K562 (cell line): ENCODE results near the gene CHRND. TPM values are rescaled to one million over a fixed set of nuclear protein-coding genes. Genes with fewer than 3 reads are reported as not detected.

Experiments used
- ATAC-seq: fragments of 200-7000 bp; cut with Tn5 transposase; 3 replicates; pipeline ENCODE4 v1.9.1; 2020; ENCODE audit warnings: moderate library complexity
- BruUV-seq: library from RNA; stranded (reverse); fragments of 400-500 nt; replicated peaks from 2 replicates; lab custom pipeline; 2021; lab: Mats Ljungman, UMichigan
- CTCF ChIA-PET: fragments of 300-600 bp; formaldehyde crosslinking; extraction: SDS; loops from one replicate; lab custom pipeline; 2021; ENCODE audit warnings: low intra/inter-chr PET ratio; lab: Yijun Ruan, JAX
- POLR2A ChIA-PET: fragments of 300-600, 350-650 bp; sonication (Branson Sonifier 250); formaldehyde crosslinking; extraction: SDS; loops from one replicate; lab custom pipeline; 2021; ENCODE audit warnings: antibody characterized with exemption, inconsistent platforms; lab: Yijun Ruan, JAX
- DNase-seq, 4 experiments: peaks; one replicate each; pipeline versions ENCODE4 v3.0.0 to v3.0.0-alpha.2; 2011 to 2018; ENCODE audit warnings: low spot score in 3 of 4, mixed read lengths in 3 of 4; ENCODE audit errors: extremely low read depth in 1 of 4
- FAIRE-seq: peaks from 2 replicates; lab custom pipeline; 2011; peaks lifted over from hg19 to GRCh38; lab: Jason Lieb, UNC
- H2AFZ ChIP-seq: 2 replicates; pipeline ENCODE4 v1.6.0; 2011; ENCODE audit warnings: low read depth, low read length, control low read depth, inconsistent platforms
- H3K27ac ChIP-seq: fragments of 200-600 bp; 3 replicates; pipeline ENCODE4 v1.8.0; 2011; ENCODE audit warnings: low read depth, mild to moderate bottlenecking, control low read depth, inconsistent platforms, low read length, moderate library complexity, mixed read lengths; ENCODE audit errors: extremely low read depth
- H3K27me3 ChIP-seq, 2 experiments: fragments of 300-600 bp in 1 of 2; 2 replicates in 1 of 2; 3 replicates in 1 of 2; pipeline versions ENCODE4 v1.6.0 to v1.8.0; 2011; ENCODE audit warnings: inconsistent platforms in 2 of 2, low read length in 2 of 2, mild to moderate bottlenecking in 1 of 2, mixed read lengths in 1 of 2, moderate library complexity in 1 of 2; ENCODE audit not compliant: control insufficient read depth in 2 of 2, insufficient read depth in 2 of 2
- H3K36me3 ChIP-seq: fragments of 300-600 bp; 3 replicates; pipeline ENCODE4 v1.8.0; 2011; ENCODE audit warnings: mild to moderate bottlenecking, low read length, inconsistent platforms; ENCODE audit not compliant: control insufficient read depth, insufficient read depth
- H3K4me1 ChIP-seq, 2 experiments: fragments of 200-600 bp in 1 of 2; replicated peaks in 1 of 2; 2 replicates in 1 of 2; 3 replicates in 1 of 2; pipeline versions ENCODE4 v1.5.1 to v1.8.0; 2011; ENCODE audit warnings: inconsistent platforms in 2 of 2, low read length in 2 of 2, mild to moderate bottlenecking in 1 of 2, mixed read lengths in 1 of 2, moderate library complexity in 1 of 2; ENCODE audit not compliant: control insufficient read depth in 2 of 2, insufficient read depth in 2 of 2
- H3K4me2 ChIP-seq: 2 replicates; pipeline ENCODE4 v1.6.1; 2011; ENCODE audit warnings: low read length, control low read depth, inconsistent platforms, mixed read lengths; ENCODE audit not compliant: insufficient read depth
- H3K4me3 ChIP-seq: fragments of 200-600 bp; sonication (generic), shearing (Covaris generic); 2 replicates; pipeline ENCODE4 v1.5.1; 2016; ENCODE audit warnings: control low read depth, inconsistent platforms
- H3K79me2 ChIP-seq: fragments of 200-600 bp; 3 replicates; pipeline ENCODE4 v1.8.0; 2011; ENCODE audit warnings: low read length, inconsistent platforms; ENCODE audit not compliant: control insufficient read depth, insufficient read depth
- H3K9ac ChIP-seq, 2 experiments: 2 replicates each; pipeline versions ENCODE4 v1.6.0 to v1.6.1; 2011; ENCODE audit warnings: low read depth in 2 of 2, low read length in 2 of 2, control low read depth in 1 of 2, inconsistent platforms in 1 of 2, mild to moderate bottlenecking in 1 of 2, mixed read lengths in 1 of 2; ENCODE audit not compliant: insufficient read depth in 1 of 2
- H3K9me1 ChIP-seq: one replicate; pipeline ENCODE4 v1.6.0; 2011; ENCODE audit warnings: inconsistent platforms, mild to moderate bottlenecking, low read length, moderate library complexity; ENCODE audit not compliant: control insufficient read depth, insufficient read depth
- H3K9me3 ChIP-seq: replicated peaks from 2 replicates; pipeline ENCODE4 v1.5.1; 2011; ENCODE audit warnings: low read depth, low read length, inconsistent platforms; ENCODE audit not compliant: control insufficient read depth, insufficient read depth
- H4K20me1 ChIP-seq: replicated peaks from 2 replicates; pipeline ENCODE4 v1.6.1; 2011; ENCODE audit warnings: low read length, inconsistent platforms, mixed read lengths; ENCODE audit not compliant: control insufficient read depth, insufficient read depth
- E2F3 ChIP-seq: fragments of 250-450 bp; sonication (Bioruptor Pico); IDR thresholded peaks from 2 replicates; pipeline ENCODE4 v1.4.0; 2020; ENCODE audit warnings: mild to moderate bottlenecking
- L3MBTL2 ChIP-seq: fragments of 450-650 bp; IDR thresholded peaks from 2 replicates; pipeline ENCODE4 v1.6.1; 2016; ENCODE audit warnings: mild to moderate bottlenecking, moderate library complexity
- MCM5 ChIP-seq: fragments of 450-650 bp; IDR thresholded peaks from 2 replicates; pipeline ENCODE4 v1.6.1; 2016; ENCODE audit warnings: low read depth
- PTTG1 ChIP-seq: fragments of 450-650 bp; IDR thresholded peaks from 2 replicates; pipeline ENCODE4 v1.6.1; 2016; ENCODE audit warnings: low read depth, mild to moderate bottlenecking, missing genetic modification characterization, missing compliant biosample characterization
- RBM14 ChIP-seq: fragments of 200-400 bp; formaldehyde crosslinking; IDR thresholded peaks from 2 replicates; pipeline ENCODE4 v1.6.1; 2018; ENCODE audit warnings: low read depth, mild to moderate bottlenecking, low read length, moderate library complexity, borderline replicate concordance; ENCODE audit not compliant: insufficient read depth
- ZNF23 ChIP-seq: fragments of 250-450 bp; sonication (Bioruptor Pico); IDR thresholded peaks from 2 replicates; pipeline ENCODE4 v1.4.0; 2020; ENCODE audit warnings: mild to moderate bottlenecking
- WGBS: fragments of 100-300 bp; shearing (Covaris generic); methylation state at CpG from one replicate; pipeline ENCODE4 v1.1.6; 2016; ENCODE audit warnings: low coverage, mixed read lengths; ENCODE audit not compliant: insufficient coverage; ENCODE audit errors: missing lambda C conversion rate; 5-methylcytosine and 5-hydroxymethylcytosine counted together
- in situ Hi-C: fragments of 300-500 bp; cut with MboI; formaldehyde crosslinking; loops from 4 replicates; pipeline ENCODE4 v1.15.0; 2018; ENCODE audit warnings: inconsistent platforms, mixed read lengths
- intact Hi-C: fragments of 100-400 bp; cut with micrococcal nuclease; formaldehyde crosslinking; loops from 2 replicates; pipeline ENCODE4 v1.14.2; 2022
- polyA plus RNA-seq, 8 experiments: library from polyadenylated mRNA; depleted of rRNA in 4 of 8; stranded (reverse) in 5 of 8; unstranded in 3 of 8; fragments of >200 nt; fragmentation: Nextera tagmentation in 2 of 8; fragmentation: Illumina TruSeq in 1 of 8; extraction: Ambion mirVana in 2 of 8; extraction: Trizol in 1 of 8; gene quantifications; 2 replicates each; pipeline versions ENCODE4 v1.2.1 to v1.2.3, GENCODE V29; 2011 to 2014; ENCODE audit warnings: inconsistent platforms in 1 of 8, missing spikeins in 1 of 8
- total RNA-seq, 7 experiments: library from RNA; depleted of rRNA in 6 of 7; stranded (reverse); fragments of >200 nt in 6 of 7; fragmentation: Illumina TruSeq in 2 of 7; extraction: Trizol in 2 of 7; gene quantifications; 2 replicates each; pipeline versions ENCODE4 v1.2.1 to v1.2.3, GENCODE V29; 2011 to 2021; ENCODE audit warnings: low replicate concordance in 1 of 7

CHRND gene
- total and polyA plus RNA-seq, 9 of the 15 experiments (the other 6 are each of a cell fraction or from before 2014, with no cell fraction given) = not detected

DNA sequence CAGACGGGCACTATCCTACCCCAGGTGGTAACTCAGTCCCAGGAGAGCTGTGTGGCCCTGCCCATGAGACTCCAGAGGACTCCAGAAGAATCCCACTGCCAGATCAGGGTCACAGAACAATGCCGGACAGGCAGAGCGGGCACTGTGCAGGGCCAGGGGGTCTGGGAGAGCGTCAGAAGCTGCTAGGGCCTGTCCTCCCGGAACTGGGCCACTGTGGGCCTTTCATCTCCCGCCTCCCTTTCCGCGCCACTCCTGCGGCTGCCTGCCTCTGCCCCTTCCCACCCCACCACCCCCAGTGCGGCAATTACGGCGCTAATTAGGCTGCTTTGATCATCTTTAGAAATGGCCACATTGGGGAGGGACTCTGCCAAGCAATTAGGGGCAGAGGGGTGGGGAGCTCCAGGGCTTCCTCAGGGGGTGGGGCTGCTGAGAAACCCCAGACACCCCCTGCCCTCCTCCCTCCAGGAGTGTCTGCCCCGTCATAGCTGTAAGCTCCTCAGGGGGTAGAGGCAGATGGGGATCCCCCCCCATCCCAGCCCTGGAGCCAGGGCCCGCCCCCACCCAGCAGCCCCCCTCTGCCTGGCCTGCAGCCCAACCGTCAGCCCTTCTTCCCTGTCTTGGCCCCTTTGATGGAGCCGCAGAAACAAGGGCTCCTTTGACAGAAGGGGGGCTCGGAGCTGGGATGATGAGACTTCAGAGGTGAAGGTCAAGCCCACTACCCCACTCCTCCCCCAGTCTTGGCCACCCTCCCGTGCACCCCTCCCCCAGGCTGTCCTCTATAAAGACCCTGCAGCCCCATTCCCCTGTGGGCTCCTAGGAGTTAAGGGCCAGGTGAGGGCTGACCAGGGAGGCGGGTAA lies 6.2 kb upstream of the CHRND start, which contains the start of gene PRSS56:
PRSS56 (plus strand) TSS at position 808 of the 858 bp plus-strand sequence. CDS start 211 bp downstream, outside the sequence.
- intact Hi-C loops = loop anchor here (5.0 kb wide), 3 partner anchors 73 to 283 kb away; no protein-coding TSS in a partner anchor
- CTCF ChIA-PET = no interaction called here
- no peaks in the 10 kb centered on the region for H3K36me3 ChIP-seq
- no peak for TF ChIP-seq PTTG1 (tag)
- no peak for TF ChIP-seq MCM5
- no peak for TF ChIP-seq RBM14
- TF ChIP-seq ZNF23 (CRISPR knock-in tag) = no peak
- no peak for TF ChIP-seq E2F3 (CRISPR knock-in tag)
- no peak for TF ChIP-seq L3MBTL2
- H3K27me3 ChIP-seq = peaks cover 0 to 53% of the 10 kb centered on the region in 2 experiments; a peak in 3 of 5 replicates
- H4K20me1 ChIP-seq = no peaks in the 10 kb centered on the region
- H3K79me2 ChIP-seq = no peaks in the 10 kb centered on the region
- POLR2A ChIA-PET = no interaction called here
- ATAC-seq (no peak), FAIRE-seq (no peak), DNase-seq (no peak)
- BruUV-seq = no TSS peak
- 0% methylated on average over 7 of the region's 19 CpGs for WGBS
- no peak within 1 kb of the TSS for H3K4me2 ChIP-seq
- H3K4me1 ChIP-seq = peaks cover 0 to 27% of the 10 kb centered on the region in 2 experiments; a peak in 2 of 5 replicates
- in situ Hi-C loops = loop anchor here (10.0 kb wide), 1 partner anchor 615 kb away; no protein-coding TSS in a partner anchor
- no peak within 1 kb of the TSS for H3K4me3 ChIP-seq
- H3K27ac ChIP-seq = no peak within 1 kb of the TSS
- no peaks in the 10 kb centered on the region for H3K9me1 ChIP-seq
- H3K9me3 ChIP-seq = no peaks in the 10 kb centered on the region
- H3K9ac ChIP-seq = no peak within 1 kb of the TSS
- H2AFZ ChIP-seq = no peak within 1 kb of the TSS
